NCI-H1417 (cell line): Measurements from ENCODE around the gene RNF214.
A peak's percentile ranks its signal among the peaks of the same experiment; 100 is the strongest.

Experiments used
- DNase-seq, 3 experiments: peaks; one replicate each; lab custom pipeline; 2025; lab: John Stamatoyannopoulos, UW

RNF214 gene

GRCh38 chr11:117282956-117283355 is 50.5 kb downstream of the RNF214 start:
- no peak for DNase-seq

GRCh38 chr11:117284053-117284452 is 51.6 kb downstream of the RNF214 start:
- no peak for DNase-seq

GRCh38 chr11:117286588-117286987 is 54.1 kb downstream of the RNF214 start:
- DNase-seq, result no peak

GRCh38 chr11:117287668-117288067 is 55.2 kb downstream of the RNF214 start:
- DNase-seq, result no peak

- no peak for DNase-seq
Measured at GRCh38 chr11:117289795-117290194, 57.3 kb downstream of the RNF214 start.

GRCh38 chr11:117290809-117291396 is 58.4 kb downstream of the RNF214 start, which contains the start of gene BACE1-AS:
Gene BACE1-AS, plus strand, starts transcription at chr11:117291346.
- no peak for DNase-seq

- no peak for DNase-seq
Measured at GRCh38 chr11:117292616-117293015, 60.1 kb downstream of the RNF214 start.

GRCh38 chr11:117295438-117296137 is 63.1 kb downstream of the RNF214 start:
- DNase-seq, result no peak

GRCh38 chr11:117296881-117297280 is 64.4 kb downstream of the RNF214 start:
- no peak for DNase-seq

- DNase-seq, result no peak
Measured at GRCh38 chr11:117298195-117298594, 65.7 kb downstream of the RNF214 start.

GRCh38 chr11:117299351-117300282 is 67.1 kb downstream of the RNF214 start:
- DNase-seq, result no peak

- DNase-seq, result no peak
Measured at GRCh38 chr11:117300283-117300663, 67.8 kb downstream of the RNF214 start.

- DNase-seq, result no peak
Measured at GRCh38 chr11:117300773-117301172, 68.3 kb downstream of the RNF214 start.

- no peak for DNase-seq
Measured at GRCh38 chr11:117302228-117302627, 69.8 kb downstream of the RNF214 start.

- peak; percentile 7 to 96 (median 85) for DNase-seq
Measured at GRCh38 chr11:117303101-117303500, 70.6 kb downstream of the RNF214 start.

- DNase-seq, result peak in 1 of 3 experiments; percentile 49
Measured at GRCh38 chr11:117303646-117304315, 71.3 kb downstream of the RNF214 start.

GRCh38 chr11:117305145-117305544 is 72.7 kb downstream of the RNF214 start:
- no peak for DNase-seq

GRCh38 chr11:117309310-117309709 is 76.8 kb downstream of the RNF214 start:
- DNase-seq, result no peak

GRCh38 chr11:117313091-117313490 is 80.6 kb downstream of the RNF214 start:
- DNase-seq, result no peak

- DNase-seq, result no peak
Measured at GRCh38 chr11:117313828-117314768, 81.6 kb downstream of the RNF214 start.

- DNase-seq, result peak in 2 of 3 experiments; percentile 18 to 32
Measured at GRCh38 chr11:117314840-117315239, 82.4 kb downstream of the RNF214 start.
